Calu3 (cell line): Measurements from ENCODE around the gene PPARG. TPM values are rescaled to one million over a fixed set of nuclear protein-coding genes. Genes with fewer than 3 reads are reported as not detected.
A peak's percentile ranks its signal among the peaks of the same experiment; 100 is the strongest.

Source experiments
- BruUV-seq: library from RNA; stranded (reverse); fragments of 400-500 nt; replicated peaks from 2 replicates; lab custom pipeline; 2021; lab: Mats Ljungman, UMichigan
- CTCF ChIA-PET: fragments of 300-600 bp; sonication (Branson Sonifier 250); formaldehyde crosslinking; loops from one replicate; lab custom pipeline; 2022; ENCODE audit warnings: antibody characterized with exemption; lab: Charles Lee
- DNase-seq: peaks from one replicate; pipeline ENCODE4 v3.0.0; 2022
- H3K27ac Mint-ChIP-seq: one replicate; pipeline ENCODE4 v1.8.0; 2022; ENCODE audit warnings: mixed read lengths; ENCODE audit not compliant: unreplicated experiment
- H3K27me3 Mint-ChIP-seq: one replicate; pipeline ENCODE4 v1.8.0; 2022; ENCODE audit warnings: mixed read lengths; ENCODE audit not compliant: unreplicated experiment
- H3K36me3 Mint-ChIP-seq: one replicate; pipeline ENCODE4 v1.8.0; 2022; ENCODE audit warnings: mild to moderate bottlenecking, moderate library complexity, mixed read lengths; ENCODE audit not compliant: insufficient read depth, unreplicated experiment
- H3K4me1 Mint-ChIP-seq: one replicate; pipeline ENCODE4 v1.8.0; 2022; ENCODE audit warnings: mild to moderate bottlenecking, low read depth, mixed read lengths; ENCODE audit not compliant: unreplicated experiment
- H3K4me3 Mint-ChIP-seq: one replicate; pipeline ENCODE4 v1.8.0; 2022; ENCODE audit warnings: mild to moderate bottlenecking, low read depth, moderate library complexity, mixed read lengths; ENCODE audit not compliant: unreplicated experiment
- H3K9me3 Mint-ChIP-seq: one replicate; pipeline ENCODE4 v1.8.0; 2022; ENCODE audit warnings: low read depth, mixed read lengths; ENCODE audit not compliant: unreplicated experiment
- intact Hi-C: fragments of 100-400 bp; cut with micrococcal nuclease; formaldehyde crosslinking; loops from one replicate; pipeline ENCODE4 v1.10.0; 2022; ENCODE audit not compliant: unreplicated experiment
- total RNA-seq: library from RNA; stranded (reverse); gene quantifications from 2 replicates; pipeline ENCODE4 v1.2.3, GENCODE V29; 2022
- TF ChIP-seq, protein P1 (sequence below): fragments of 200-600 bp; IDR thresholded peaks from one replicate; pipeline ENCODE4 v1.8.0; 2022; ENCODE audit warnings: antibody characterized with exemption; ENCODE audit not compliant: unreplicated experiment

PPARG gene
- total RNA-seq, 1 experiment from 2014 or later = 85.8 TPM

DNA sequence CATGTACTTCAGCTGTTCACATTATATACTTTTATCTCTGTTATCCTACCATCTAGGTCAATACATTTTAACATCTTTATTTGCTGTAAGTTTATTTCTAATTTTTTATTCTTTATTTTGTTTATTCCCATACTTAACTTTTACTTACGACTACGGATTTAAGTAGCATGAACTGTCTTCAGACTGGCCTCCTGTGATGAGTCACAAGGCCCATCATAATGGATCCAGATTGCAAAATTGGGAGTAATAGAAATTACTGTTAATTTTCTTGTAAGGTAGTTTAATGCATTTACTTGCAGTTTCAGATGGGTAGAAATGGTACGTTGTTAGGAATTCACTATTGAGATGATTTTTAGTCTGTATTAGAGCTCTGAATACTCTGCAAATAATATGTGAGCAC, 45.9 kb downstream of the PPARG start:
- no peak for DNase-seq
- Mint-ChIP-seq H3K27ac (no peak overlapping the region), H3K4me3 (no peak overlapping the region), H3K4me1 (peaks cover 46% of the 10 kb centered on the region), H3K36me3 (peaks cover 13% of the 10 kb centered on the region), H3K9me3 (no peaks in the 10 kb centered on the region), H3K27me3 (no peaks in the 10 kb centered on the region)
- BruUV-seq = no TSS peak
- CTCF ChIA-PET = no interaction called here
- TF ChIP-seq, protein P1, sequence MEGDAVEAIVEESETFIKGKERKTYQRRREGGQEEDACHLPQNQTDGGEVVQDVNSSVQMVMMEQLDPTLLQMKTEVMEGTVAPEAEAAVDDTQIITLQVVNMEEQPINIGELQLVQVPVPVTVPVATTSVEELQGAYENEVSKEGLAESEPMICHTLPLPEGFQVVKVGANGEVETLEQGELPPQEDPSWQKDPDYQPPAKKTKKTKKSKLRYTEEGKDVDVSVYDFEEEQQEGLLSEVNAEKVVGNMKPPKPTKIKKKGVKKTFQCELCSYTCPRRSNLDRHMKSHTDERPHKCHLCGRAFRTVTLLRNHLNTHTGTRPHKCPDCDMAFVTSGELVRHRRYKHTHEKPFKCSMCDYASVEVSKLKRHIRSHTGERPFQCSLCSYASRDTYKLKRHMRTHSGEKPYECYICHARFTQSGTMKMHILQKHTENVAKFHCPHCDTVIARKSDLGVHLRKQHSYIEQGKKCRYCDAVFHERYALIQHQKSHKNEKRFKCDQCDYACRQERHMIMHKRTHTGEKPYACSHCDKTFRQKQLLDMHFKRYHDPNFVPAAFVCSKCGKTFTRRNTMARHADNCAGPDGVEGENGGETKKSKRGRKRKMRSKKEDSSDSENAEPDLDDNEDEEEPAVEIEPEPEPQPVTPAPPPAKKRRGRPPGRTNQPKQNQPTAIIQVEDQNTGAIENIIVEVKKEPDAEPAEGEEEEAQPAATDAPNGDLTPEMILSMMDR = no peak
- intact Hi-C loops = no loop called here

DNA sequence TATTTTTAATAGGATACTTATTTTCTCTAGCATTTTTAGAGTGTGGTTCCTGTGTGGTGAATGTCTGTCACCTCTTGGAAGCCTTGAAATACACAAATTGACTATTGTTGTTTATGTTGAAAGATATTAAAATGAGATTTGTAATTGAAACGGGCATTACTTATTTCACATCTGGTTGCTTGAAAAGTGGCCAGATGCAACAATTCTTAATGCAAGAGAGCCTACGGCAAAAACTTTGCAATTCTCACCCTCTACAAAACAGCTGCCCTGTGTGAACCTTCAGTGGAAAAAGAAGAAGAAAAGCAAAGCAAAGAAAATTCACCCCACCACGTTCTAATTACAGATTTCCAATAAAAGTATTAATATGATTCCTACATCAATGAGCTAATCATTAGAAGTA, 46.6 kb downstream of the PPARG start:
- BruUV-seq = no TSS peak

DNA sequence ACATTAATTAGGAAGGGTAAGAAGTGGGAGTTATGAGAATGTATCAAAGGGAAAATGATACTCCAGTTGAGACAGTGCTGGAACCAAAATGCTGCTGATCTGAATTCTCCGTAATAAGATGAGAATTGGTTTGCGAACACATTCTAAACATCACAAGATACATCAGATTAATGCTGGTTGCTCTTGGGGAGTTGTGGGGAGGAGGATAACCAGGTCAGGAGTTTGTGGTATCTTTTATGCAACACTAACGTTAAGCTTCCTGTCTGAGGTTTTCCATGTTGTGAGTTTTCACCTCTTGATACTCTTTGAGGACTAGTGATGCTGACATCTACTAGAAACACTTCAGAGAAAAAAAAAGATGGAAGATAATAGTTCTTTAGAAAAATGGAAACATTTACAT, 47.2 kb downstream of the PPARG start:
- BruUV-seq = no TSS peak
- peaks cover 24% of the 10 kb centered on the region for H3K36me3 Mint-ChIP-seq
- no peak overlapping the region for H3K27ac Mint-ChIP-seq
- H3K4me3 Mint-ChIP-seq = no peak overlapping the region
- TF ChIP-seq, protein P1 = no peak
- H3K4me1 Mint-ChIP-seq = peaks cover 56% of the 10 kb centered on the region
- no peak for DNase-seq
- intact Hi-C loops = no loop called here
- CTCF ChIA-PET = no interaction called here
- no peaks in the 10 kb centered on the region for H3K9me3 Mint-ChIP-seq
- no peaks in the 10 kb centered on the region for H3K27me3 Mint-ChIP-seq

More for the DNA sequence above, 46.6 kb downstream of the PPARG start:
- peaks cover 18% of the 10 kb centered on the region for H3K36me3 Mint-ChIP-seq
- no peak for DNase-seq
- H3K4me3 Mint-ChIP-seq = no peak overlapping the region
- H3K27ac Mint-ChIP-seq = no peak overlapping the region
- H3K4me1 Mint-ChIP-seq = peaks cover 49% of the 10 kb centered on the region
- intact Hi-C loops = no loop called here
- TF ChIP-seq, protein P1 = no peak
- CTCF ChIA-PET = no interaction called here
- H3K27me3 Mint-ChIP-seq = no peaks in the 10 kb centered on the region
- H3K9me3 Mint-ChIP-seq = no peaks in the 10 kb centered on the region

DNA sequence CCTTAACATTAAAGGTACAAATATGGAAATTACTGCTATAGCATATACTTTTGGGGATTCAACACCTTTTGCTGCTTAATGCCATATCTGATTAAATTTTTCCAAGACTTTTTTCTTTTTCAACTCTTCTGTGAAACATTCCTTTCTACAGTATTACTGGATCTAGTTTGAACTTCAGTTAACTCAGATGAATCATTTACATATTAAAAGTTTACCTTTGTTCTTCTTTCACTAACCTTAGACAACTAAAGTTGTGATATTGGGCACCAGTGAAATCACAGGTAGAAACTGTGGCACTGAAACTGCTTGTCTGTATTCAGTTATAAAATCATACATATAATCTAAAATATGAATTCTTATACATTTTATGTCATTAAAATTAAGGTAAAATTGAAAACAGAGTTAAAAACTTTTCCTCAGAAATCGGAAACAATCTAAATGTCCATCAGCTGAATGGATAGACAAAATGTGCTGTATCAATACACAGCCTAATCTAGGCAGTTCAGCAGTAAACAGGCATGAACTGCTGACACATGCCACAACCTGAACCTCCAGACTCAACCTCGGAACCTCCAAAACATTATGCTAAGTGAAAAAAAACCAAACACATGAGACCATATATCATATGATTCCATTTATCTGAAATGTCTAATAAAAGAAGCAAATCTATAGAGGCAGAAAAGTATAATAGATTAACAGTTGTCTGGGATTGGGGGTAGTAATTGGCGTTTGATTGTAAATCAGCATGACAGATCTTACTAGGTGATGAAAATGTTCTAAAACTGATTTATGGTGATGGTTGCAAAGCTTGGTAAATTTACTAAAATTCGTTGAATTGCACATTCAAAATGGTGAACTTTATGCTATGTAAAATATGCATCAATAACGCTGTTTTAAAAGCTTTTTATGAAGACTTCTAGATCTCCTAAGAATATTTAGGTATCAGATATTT, 50.0 kb downstream of the PPARG start:
- intact Hi-C loops = no loop called here
- Mint-ChIP-seq H3K36me3 (peaks cover 29% of the 10 kb centered on the region), H3K9me3 (no peaks in the 10 kb centered on the region), H3K4me1 (peaks cover 70% of the 10 kb centered on the region), H3K4me3 (no peak overlapping the region), H3K27ac (peak overlapping the region; percentile 54), H3K27me3 (no peaks in the 10 kb centered on the region)
- TF ChIP-seq, protein P1 = no peak
- BruUV-seq = no TSS peak
- no peak for DNase-seq
- CTCF ChIA-PET = interaction anchor here (1.3 to 1.6 kb wide), 4 partner anchors 12 to 67 kb away, joined by 3 to 5 read pairs (median 4); no protein-coding TSS in a partner anchor
